ENCODE measurements around the gene PLEKHG5.

The PLEKHG5 gene

GRCh38 chr1:6424000-6424565, 67.4 kb downstream of the PLEKHG5 start:
- Histone ChIP-seq H3K27ac (ENCODE audit: low read depth, low read length) (no peak overlapping the region), H3K23ac (ENCODE audit: low read length) (no peak overlapping the region), H3K36me3 (ENCODE audit: control insufficient read depth, insufficient read depth, low read length) (no peaks in the 10 kb centered on the region), H3K18ac (ENCODE audit: low read length) (no peak overlapping the region), H3K4me2 (ENCODE audit: low read length) (no peak overlapping the region), H3K4ac (ENCODE audit: low read depth, low read length) (no peak overlapping the region), H3K4me3 (ENCODE audit: low read length) (no peak overlapping the region), H3K27me3 (ENCODE audit: insufficient read depth, low read length, poor library complexity) (peaks cover 44% of the 10 kb centered on the region), H2BK15ac (replicated peaks; ENCODE audit: low read depth) (no peak overlapping the region), H3K56ac (ENCODE audit: low read length) (no peak overlapping the region), H3K79me1 (ENCODE audit: low read length) (no peaks in the 10 kb centered on the region), H2BK120ac (ENCODE audit: low read depth, low read length) (no peak overlapping the region), H3K4me1 (ENCODE audit: control insufficient read depth, low read depth, low read length) (no peaks in the 10 kb centered on the region), H2AK5ac (ENCODE audit: low read length) (no peak overlapping the region), H4K8ac (ENCODE audit: low read depth, low read length) (no peak overlapping the region), H4K5ac (ENCODE audit: low read length) (no peak overlapping the region), H3K79me2 (ENCODE audit: control insufficient read depth, insufficient read depth, low read length) (no peaks in the 10 kb centered on the region), H3K9ac (ENCODE audit: low read length) (no peak overlapping the region), H2BK5ac (ENCODE audit: low read length) (no peak overlapping the region)
- WGBS (ENCODE audit: extremely low coverage, insufficient coverage, low lambda C conversion rate), result no CpG with 5 or more reads among the region's 35 CpGs
- DNase-seq, result no peak

- peaks cover 51% of the 10 kb centered on the region for H3K27me3 ChIP-seq (ENCODE audit: insufficient read depth, low read length, poor library complexity)
- H4K8ac ChIP-seq (ENCODE audit: low read depth, low read length), result no peak overlapping the region
- no peaks in the 10 kb centered on the region for H3K4me1 ChIP-seq (ENCODE audit: control insufficient read depth, low read depth, low read length)
- H3K79me2 ChIP-seq (ENCODE audit: control insufficient read depth, insufficient read depth, low read length), result no peaks in the 10 kb centered on the region
- no peak overlapping the region for H2BK120ac ChIP-seq (ENCODE audit: low read depth, low read length)
- no peak overlapping the region for H3K9ac ChIP-seq (ENCODE audit: low read length)
- no CpG with 5 or more reads among the region's 24 CpGs for WGBS (ENCODE audit: extremely low coverage, insufficient coverage, low lambda C conversion rate)
- H2BK15ac ChIP-seq (replicated peaks; ENCODE audit: low read depth), result no peak overlapping the region
- no peaks in the 10 kb centered on the region for H3K36me3 ChIP-seq (ENCODE audit: control insufficient read depth, insufficient read depth, low read length)
- no peaks in the 10 kb centered on the region for H3K79me1 ChIP-seq (ENCODE audit: low read length)
- H3K4ac ChIP-seq (ENCODE audit: low read depth, low read length), result no peak overlapping the region
- H3K4me3 ChIP-seq (ENCODE audit: low read length), result no peak overlapping the region
- no peak overlapping the region for H3K18ac ChIP-seq (ENCODE audit: low read length)
- no peak overlapping the region for H2BK5ac ChIP-seq (ENCODE audit: low read length)
- H4K5ac ChIP-seq (ENCODE audit: low read length), result no peak overlapping the region
- no peak overlapping the region for H2AK5ac ChIP-seq (ENCODE audit: low read length)
- no peak overlapping the region for H3K23ac ChIP-seq (ENCODE audit: low read length)
- H3K56ac ChIP-seq (ENCODE audit: low read length), result no peak overlapping the region
- peak; percentile 77 for DNase-seq
- no peak overlapping the region for H3K27ac ChIP-seq (ENCODE audit: low read depth, low read length)
- H3K4me2 ChIP-seq (ENCODE audit: low read length), result no peak overlapping the region
Measured at GRCh38 chr1:6423321-6423999, 68.0 kb downstream of the PLEKHG5 start.

GRCh38 chr1:6421266-6421665, 70.2 kb downstream of the PLEKHG5 start:
- H3K4me1 ChIP-seq (ENCODE audit: control insufficient read depth, low read depth, low read length), result no peaks in the 10 kb centered on the region
- no peaks in the 10 kb centered on the region for H3K79me1 ChIP-seq (ENCODE audit: low read length)
- H3K56ac ChIP-seq (ENCODE audit: low read length), result no peak overlapping the region
- H3K4me3 ChIP-seq (ENCODE audit: low read length), result no peak overlapping the region
- no peak for DNase-seq
- H3K4me2 ChIP-seq (ENCODE audit: low read length), result no peak overlapping the region
- H3K9ac ChIP-seq (ENCODE audit: low read length), result no peak overlapping the region
- H2BK15ac ChIP-seq (replicated peaks; ENCODE audit: low read depth), result no peak overlapping the region
- H3K79me2 ChIP-seq (ENCODE audit: control insufficient read depth, insufficient read depth, low read length), result no peaks in the 10 kb centered on the region
- H3K23ac ChIP-seq (ENCODE audit: low read length), result no peak overlapping the region
- H4K8ac ChIP-seq (ENCODE audit: low read depth, low read length), result no peak overlapping the region
- no peak overlapping the region for H2BK5ac ChIP-seq (ENCODE audit: low read length)
- H2BK120ac ChIP-seq (ENCODE audit: low read depth, low read length), result no peak overlapping the region
- no peak overlapping the region for H4K5ac ChIP-seq (ENCODE audit: low read length)
- no peak overlapping the region for H3K18ac ChIP-seq (ENCODE audit: low read length)
- H2AK5ac ChIP-seq (ENCODE audit: low read length), result no peak overlapping the region
- WGBS (ENCODE audit: extremely low coverage, insufficient coverage, low lambda C conversion rate), result no CpG with 5 or more reads among the region's 4 CpGs
- peaks cover 63% of the 10 kb centered on the region for H3K27me3 ChIP-seq (ENCODE audit: insufficient read depth, low read length, poor library complexity)
- no peaks in the 10 kb centered on the region for H3K36me3 ChIP-seq (ENCODE audit: control insufficient read depth, insufficient read depth, low read length)
- H3K27ac ChIP-seq (ENCODE audit: low read depth, low read length), result no peak overlapping the region
- no peak overlapping the region for H3K4ac ChIP-seq (ENCODE audit: low read depth, low read length)

GRCh38 chr1:6420454-6421042, 70.9 kb downstream of the PLEKHG5 start:
- H3K4me3 ChIP-seq (ENCODE audit: low read length), result no peak overlapping the region

GRCh38 chr1:6419804-6420453, 71.5 kb downstream of the PLEKHG5 start, which contains the start of gene HES2:
Gene HES2 (minus strand): TSS chr1:6419919. CDS start chr1:6419820, 99 bp downstream.
- H2BK120ac ChIP-seq (ENCODE audit: low read depth, low read length), result no peak within 1 kb of the TSS

More at GRCh38 chr1:6420454-6421042, 70.9 kb downstream of the PLEKHG5 start:
- H3K27me3 ChIP-seq (ENCODE audit: insufficient read depth, low read length, poor library complexity), result peaks cover 60% of the 10 kb centered on the region
- H4K5ac ChIP-seq (ENCODE audit: low read length), result no peak overlapping the region
- no peaks in the 10 kb centered on the region for H3K79me1 ChIP-seq (ENCODE audit: low read length)
- no peak for DNase-seq
- peak overlapping the region; percentile 52 for H3K4me2 ChIP-seq (ENCODE audit: low read length)
- H2BK15ac ChIP-seq (replicated peaks; ENCODE audit: low read depth), result no peak overlapping the region
- H4K8ac ChIP-seq (ENCODE audit: low read depth, low read length), result no peak overlapping the region
- H3K36me3 ChIP-seq (ENCODE audit: control insufficient read depth, insufficient read depth, low read length), result no peaks in the 10 kb centered on the region
- no peak overlapping the region for H2BK5ac ChIP-seq (ENCODE audit: low read length)
- H3K9ac ChIP-seq (ENCODE audit: low read length), result no peak overlapping the region
- H2AK5ac ChIP-seq (ENCODE audit: low read length), result no peak overlapping the region
- no CpG with 5 or more reads among the region's 44 CpGs for WGBS (ENCODE audit: extremely low coverage, insufficient coverage, low lambda C conversion rate)
- no peak overlapping the region for H3K27ac ChIP-seq (ENCODE audit: low read depth, low read length)
- no peak overlapping the region for H3K4ac ChIP-seq (ENCODE audit: low read depth, low read length)
- H3K23ac ChIP-seq (ENCODE audit: low read length), result peak overlapping the region; percentile 66
- H2BK120ac ChIP-seq (ENCODE audit: low read depth, low read length), result no peak overlapping the region
- H3K4me1 ChIP-seq (ENCODE audit: control insufficient read depth, low read depth, low read length), result no peaks in the 10 kb centered on the region
- no peaks in the 10 kb centered on the region for H3K79me2 ChIP-seq (ENCODE audit: control insufficient read depth, insufficient read depth, low read length)
- peak overlapping the region; percentile 64 for H3K56ac ChIP-seq (ENCODE audit: low read length)
- no peak overlapping the region for H3K18ac ChIP-seq (ENCODE audit: low read length)

More at GRCh38 chr1:6419804-6420453, 71.5 kb downstream of the PLEKHG5 start, which contains the start of gene HES2:
- peak within 1 kb of the TSS; percentile 44 for H3K9ac ChIP-seq (ENCODE audit: low read length)
- no peak within 1 kb of the TSS for H2BK5ac ChIP-seq (ENCODE audit: low read length)
- H4K8ac ChIP-seq (ENCODE audit: low read depth, low read length), result no peak within 1 kb of the TSS
- no peak within 1 kb of the TSS for H3K4ac ChIP-seq (ENCODE audit: low read depth, low read length)
- H3K18ac ChIP-seq (ENCODE audit: low read length), result no peak within 1 kb of the TSS
- H3K79me2 ChIP-seq (ENCODE audit: control insufficient read depth, insufficient read depth, low read length), result no peaks in the 10 kb centered on the region
- WGBS (ENCODE audit: extremely low coverage, insufficient coverage, low lambda C conversion rate), result no CpG with 5 or more reads among the region's 62 CpGs
- no peaks in the 10 kb centered on the region for H3K36me3 ChIP-seq (ENCODE audit: control insufficient read depth, insufficient read depth, low read length)
- no peaks in the 10 kb centered on the region for H3K79me1 ChIP-seq (ENCODE audit: low read length)
- H3K4me2 ChIP-seq (ENCODE audit: low read length), result peak within 1 kb of the TSS; percentile 52
- H4K5ac ChIP-seq (ENCODE audit: low read length), result no peak within 1 kb of the TSS
- no peak within 1 kb of the TSS for H2AK5ac ChIP-seq (ENCODE audit: low read length)
- peak within 1 kb of the TSS; percentile 66 for H3K23ac ChIP-seq (ENCODE audit: low read length)
- no peak within 1 kb of the TSS for H3K27ac ChIP-seq (ENCODE audit: low read depth, low read length)
- H2BK15ac ChIP-seq (replicated peaks; ENCODE audit: low read depth), result no peak within 1 kb of the TSS
- DNase-seq, result peak; percentile 34
- peak within 1 kb of the TSS; percentile 64 for H3K56ac ChIP-seq (ENCODE audit: low read length)
- no peak within 1 kb of the TSS for H3K4me3 ChIP-seq (ENCODE audit: low read length)
- peaks cover 54% of the 10 kb centered on the region for H3K27me3 ChIP-seq (ENCODE audit: insufficient read depth, low read length, poor library complexity)
- no peaks in the 10 kb centered on the region for H3K4me1 ChIP-seq (ENCODE audit: control insufficient read depth, low read depth, low read length)

Measured in mesendoderm (in vitro differentiated cells).